RWPE2 (cell line): ENCODE data around the gene YAP1.

Experiments
- ATAC-seq: fragments of 200-7000 bp; cut with Tn5 transposase; 3 replicates; pipeline ENCODE4 v1.9.1; 2021; ENCODE audit warnings: low read depth
- DNase-seq: peaks from one replicate; pipeline ENCODE4 v3.0.0-alpha.2; 2020; ENCODE audit warnings: low spot score
- H3K27ac ChIP-seq: fragments of 450-650 bp; 2 replicates; pipeline ENCODE4 v1.5.1; 2017; ENCODE audit warnings: mild to moderate bottlenecking; ENCODE audit not compliant: poor library complexity, severe bottlenecking
- H3K27me3 ChIP-seq: fragments of 250-450 bp; sonication (Bioruptor Pico); 2 replicates; pipeline ENCODE4 v1.5.1; 2021; ENCODE audit warnings: mild to moderate bottlenecking, moderate library complexity; ENCODE audit not compliant: insufficient read depth, poor library complexity, severe bottlenecking
- H3K36me3 ChIP-seq: fragments of 250-450 bp; sonication (Bioruptor Pico); 2 replicates; pipeline ENCODE4 v1.5.1; 2020; ENCODE audit warnings: low read depth, mild to moderate bottlenecking, moderate library complexity
- H3K4me1 ChIP-seq: fragments of 250-450 bp; sonication (Bioruptor Pico); 2 replicates; pipeline ENCODE4 v1.5.1; 2021; ENCODE audit warnings: mild to moderate bottlenecking, moderate library complexity; ENCODE audit not compliant: insufficient read depth, poor library complexity, severe bottlenecking
- H3K4me3 ChIP-seq: fragments of 250-450 bp; sonication (Bioruptor Pico); 2 replicates; pipeline ENCODE4 v1.5.1; 2021; ENCODE audit warnings: mild to moderate bottlenecking, moderate library complexity; ENCODE audit not compliant: severe bottlenecking
- H3K9me3 ChIP-seq: fragments of 250-450 bp; sonication (Bioruptor Pico); 2 replicates; pipeline ENCODE4 v1.5.1; 2021; ENCODE audit warnings: mild to moderate bottlenecking, moderate library complexity; ENCODE audit not compliant: severe bottlenecking
- TF ChIP-seq, protein P1 (sequence below): fragments of 450-650 bp; IDR thresholded peaks from one replicate; pipeline ENCODE4 v1.5.1; 2017; ENCODE audit warnings: mild to moderate bottlenecking, moderate library complexity; ENCODE audit not compliant: poor library complexity, severe bottlenecking

YAP1 gene

DNA sequence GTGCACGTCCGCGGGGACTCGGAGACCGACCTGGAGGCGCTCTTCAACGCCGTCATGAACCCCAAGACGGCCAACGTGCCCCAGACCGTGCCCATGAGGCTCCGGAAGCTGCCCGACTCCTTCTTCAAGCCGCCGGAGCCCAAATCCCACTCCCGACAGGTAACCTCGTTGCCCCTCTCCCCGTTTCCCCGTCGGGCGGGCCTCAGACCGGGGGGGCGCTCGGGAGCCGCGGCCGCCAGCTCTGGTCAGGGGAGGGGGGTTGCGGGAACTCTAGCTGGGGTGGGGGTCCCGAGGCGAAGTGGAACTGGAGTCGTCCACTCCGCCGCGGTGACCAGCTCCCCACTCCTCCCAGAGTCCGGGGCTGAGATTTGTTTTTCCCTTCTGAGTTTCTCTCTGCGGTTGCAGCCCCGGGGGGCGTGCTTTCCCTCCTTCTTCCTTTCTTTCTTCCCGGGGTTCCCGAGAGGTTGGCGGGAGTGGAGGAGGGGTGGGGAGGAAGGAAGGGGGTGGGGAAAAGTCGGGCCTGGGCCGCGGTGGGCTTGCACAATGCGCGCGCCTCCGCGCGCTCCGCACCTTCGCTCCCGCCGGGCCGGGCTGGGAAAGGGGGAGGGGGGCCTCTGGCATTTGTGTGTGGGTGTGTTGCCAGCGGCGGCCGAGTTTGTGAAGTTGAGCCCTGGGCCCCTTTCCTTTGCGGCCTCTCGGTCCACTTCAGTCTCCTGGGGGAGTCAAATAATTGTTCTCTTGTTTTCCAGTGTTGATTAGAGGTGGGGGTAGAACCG is 952 bp downstream of the YAP1 start:
- TF ChIP-seq, protein P1, sequence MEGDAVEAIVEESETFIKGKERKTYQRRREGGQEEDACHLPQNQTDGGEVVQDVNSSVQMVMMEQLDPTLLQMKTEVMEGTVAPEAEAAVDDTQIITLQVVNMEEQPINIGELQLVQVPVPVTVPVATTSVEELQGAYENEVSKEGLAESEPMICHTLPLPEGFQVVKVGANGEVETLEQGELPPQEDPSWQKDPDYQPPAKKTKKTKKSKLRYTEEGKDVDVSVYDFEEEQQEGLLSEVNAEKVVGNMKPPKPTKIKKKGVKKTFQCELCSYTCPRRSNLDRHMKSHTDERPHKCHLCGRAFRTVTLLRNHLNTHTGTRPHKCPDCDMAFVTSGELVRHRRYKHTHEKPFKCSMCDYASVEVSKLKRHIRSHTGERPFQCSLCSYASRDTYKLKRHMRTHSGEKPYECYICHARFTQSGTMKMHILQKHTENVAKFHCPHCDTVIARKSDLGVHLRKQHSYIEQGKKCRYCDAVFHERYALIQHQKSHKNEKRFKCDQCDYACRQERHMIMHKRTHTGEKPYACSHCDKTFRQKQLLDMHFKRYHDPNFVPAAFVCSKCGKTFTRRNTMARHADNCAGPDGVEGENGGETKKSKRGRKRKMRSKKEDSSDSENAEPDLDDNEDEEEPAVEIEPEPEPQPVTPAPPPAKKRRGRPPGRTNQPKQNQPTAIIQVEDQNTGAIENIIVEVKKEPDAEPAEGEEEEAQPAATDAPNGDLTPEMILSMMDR, result peak; percentile 44
- DNase-seq (peak; percentile 84), ATAC-seq (peak; percentile 43)
- no peaks in the 10 kb centered on the region for H3K27me3 ChIP-seq
- H3K4me3 ChIP-seq, result peak overlapping the region; percentile 89
- H3K9me3 ChIP-seq, result no peaks in the 10 kb centered on the region
- H3K36me3 ChIP-seq, result peaks cover 30% of the 10 kb centered on the region
- H3K27ac ChIP-seq, result peak overlapping the region; percentile 98
- peaks cover 37% of the 10 kb centered on the region for H3K4me1 ChIP-seq

DNA sequence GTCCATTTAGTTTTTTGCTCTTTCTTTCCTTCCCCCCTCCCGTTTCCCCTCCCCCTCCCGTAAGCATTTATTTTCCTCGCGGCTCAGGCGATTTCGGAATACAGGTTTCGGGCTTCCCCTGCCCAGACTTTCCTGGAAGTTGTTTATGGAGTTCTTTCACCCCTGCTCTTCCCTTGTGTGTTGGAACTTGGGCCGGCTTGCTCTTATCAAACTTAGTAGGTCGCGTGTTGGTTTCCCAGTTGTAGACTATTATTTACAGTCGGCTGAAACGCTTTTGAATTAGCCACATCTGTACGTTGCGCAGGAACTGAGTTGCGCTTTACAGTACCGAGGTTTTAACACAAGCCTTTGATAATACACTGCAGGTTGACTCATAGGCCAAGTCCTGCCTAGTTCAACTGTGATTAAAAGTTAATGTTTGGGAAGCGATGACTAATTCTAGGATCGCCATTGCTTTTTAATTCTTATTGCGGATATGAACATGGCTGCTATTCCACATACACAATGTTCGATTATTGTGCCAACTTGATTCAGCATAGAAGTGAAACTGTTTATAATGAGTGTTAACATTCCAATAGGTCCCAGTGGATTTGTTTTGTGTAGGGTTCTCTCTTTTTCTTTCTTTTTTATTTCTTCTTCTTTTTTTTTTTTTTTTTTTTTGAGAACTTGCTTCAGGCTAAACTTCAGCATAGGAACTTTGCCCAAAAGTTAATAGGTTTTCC is 1.7 kb downstream of the YAP1 start:
- peaks cover 38% of the 10 kb centered on the region for H3K36me3 ChIP-seq
- peak overlapping the region; percentile 98 for H3K27ac ChIP-seq
- H3K4me1 ChIP-seq, result peaks cover 45% of the 10 kb centered on the region
- ATAC-seq (peak; percentile 70), DNase-seq (peak; percentile 70)
- no peaks in the 10 kb centered on the region for H3K27me3 ChIP-seq
- TF ChIP-seq, protein P1, result no peak
- H3K9me3 ChIP-seq, result no peaks in the 10 kb centered on the region
- H3K4me3 ChIP-seq, result peak overlapping the region; percentile 89

DNA sequence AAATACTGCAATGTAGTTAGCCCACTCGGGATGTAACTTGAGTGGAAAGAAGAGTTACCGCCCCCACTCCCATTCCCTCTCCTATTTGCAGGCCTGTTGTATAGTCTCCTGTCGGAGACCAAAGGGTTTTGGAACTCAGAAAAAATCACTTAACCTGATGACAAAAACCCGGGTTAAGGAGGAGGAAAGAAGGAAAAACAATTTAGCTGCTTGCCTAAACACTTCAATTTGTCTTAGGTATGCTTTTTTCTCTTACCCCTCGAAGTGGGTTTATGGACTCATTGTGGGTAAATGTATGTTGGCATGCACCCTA is 2.2 kb downstream of the YAP1 start:
- no peaks in the 10 kb centered on the region for H3K27me3 ChIP-seq
- TF ChIP-seq, protein P1, result no peak
- peaks cover 50% of the 10 kb centered on the region for H3K4me1 ChIP-seq
- no peak for ATAC-seq
- DNase-seq, result no peak
- H3K27ac ChIP-seq, result peak overlapping the region; percentile 98
- H3K4me3 ChIP-seq, result peak overlapping the region; percentile 89
- H3K36me3 ChIP-seq, result peaks cover 43% of the 10 kb centered on the region
- no peaks in the 10 kb centered on the region for H3K9me3 ChIP-seq

DNA sequence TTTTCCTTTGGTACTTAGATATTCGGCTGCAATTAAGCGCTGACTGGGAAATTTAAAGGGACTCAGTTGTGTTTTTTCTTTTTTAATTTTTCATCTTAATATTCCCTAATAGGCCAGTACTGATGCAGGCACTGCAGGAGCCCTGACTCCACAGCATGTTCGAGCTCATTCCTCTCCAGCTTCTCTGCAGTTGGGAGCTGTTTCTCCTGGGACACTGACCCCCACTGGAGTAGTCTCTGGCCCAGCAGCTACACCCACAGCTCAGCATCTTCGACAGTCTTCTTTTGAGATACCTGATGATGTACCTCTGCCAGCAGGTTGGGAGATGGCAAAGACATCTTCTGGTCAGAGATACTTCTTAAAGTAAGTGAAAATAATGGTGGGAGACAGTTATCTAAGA is 3.8 kb downstream of the YAP1 start:
- ATAC-seq (no peak), DNase-seq (no peak)
- H3K27me3 ChIP-seq, result no peaks in the 10 kb centered on the region
- H3K36me3 ChIP-seq, result peaks cover 56% of the 10 kb centered on the region
- peak overlapping the region; percentile 98 for H3K27ac ChIP-seq
- peaks cover 60% of the 10 kb centered on the region for H3K4me1 ChIP-seq
- H3K9me3 ChIP-seq, result no peaks in the 10 kb centered on the region
- no peak overlapping the region for H3K4me3 ChIP-seq
- TF ChIP-seq, protein P1, result no peak

DNA sequence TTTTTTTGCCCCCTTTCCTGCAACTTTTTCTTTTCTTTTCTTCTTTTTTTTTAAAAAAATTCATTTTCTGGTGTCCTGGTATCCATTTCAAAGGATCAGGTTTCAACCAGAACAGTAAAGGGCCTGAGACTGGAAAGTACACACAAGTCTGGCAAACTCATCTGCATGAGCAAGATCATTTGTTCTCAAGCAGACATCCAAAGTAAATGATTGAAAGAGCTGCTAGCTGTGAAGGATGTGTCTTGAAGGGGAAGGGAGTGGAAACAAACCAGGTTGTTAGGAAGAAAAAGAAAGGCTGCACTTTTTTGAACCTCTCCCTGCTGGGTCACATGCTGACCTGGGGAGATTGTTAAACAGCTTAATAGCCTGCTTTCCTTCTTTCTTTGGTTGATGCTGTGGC is 5.3 kb downstream of the YAP1 start:
- Histone ChIP-seq H3K4me3 (no peak overlapping the region), H3K9me3 (no peaks in the 10 kb centered on the region), H3K27ac (peak overlapping the region; percentile 98), H3K4me1 (peaks cover 71% of the 10 kb centered on the region), H3K36me3 (peaks cover 63% of the 10 kb centered on the region), H3K27me3 (no peaks in the 10 kb centered on the region)
- DNase-seq (no peak), ATAC-seq (no peak)
- TF ChIP-seq, protein P1, result no peak
